IPS DF 4.7 (cell line): ENCODE measurements around the gene METTL22.
A peak's percentile ranks its signal among the peaks of the same experiment; 100 is the strongest.
"Not testable (repeated sequence)": the region's sequence is repeated elsewhere in the genome, so short reads cannot be mapped to it uniquely, and the experiment has no call there.

Experiments
- DNase-seq: peaks from one replicate; pipeline ENCODE4 v3.0.0-alpha.2; 2013; ENCODE audit warnings: low spot score; ENCODE audit errors: extremely low read depth

METTL22 gene

DNA sequence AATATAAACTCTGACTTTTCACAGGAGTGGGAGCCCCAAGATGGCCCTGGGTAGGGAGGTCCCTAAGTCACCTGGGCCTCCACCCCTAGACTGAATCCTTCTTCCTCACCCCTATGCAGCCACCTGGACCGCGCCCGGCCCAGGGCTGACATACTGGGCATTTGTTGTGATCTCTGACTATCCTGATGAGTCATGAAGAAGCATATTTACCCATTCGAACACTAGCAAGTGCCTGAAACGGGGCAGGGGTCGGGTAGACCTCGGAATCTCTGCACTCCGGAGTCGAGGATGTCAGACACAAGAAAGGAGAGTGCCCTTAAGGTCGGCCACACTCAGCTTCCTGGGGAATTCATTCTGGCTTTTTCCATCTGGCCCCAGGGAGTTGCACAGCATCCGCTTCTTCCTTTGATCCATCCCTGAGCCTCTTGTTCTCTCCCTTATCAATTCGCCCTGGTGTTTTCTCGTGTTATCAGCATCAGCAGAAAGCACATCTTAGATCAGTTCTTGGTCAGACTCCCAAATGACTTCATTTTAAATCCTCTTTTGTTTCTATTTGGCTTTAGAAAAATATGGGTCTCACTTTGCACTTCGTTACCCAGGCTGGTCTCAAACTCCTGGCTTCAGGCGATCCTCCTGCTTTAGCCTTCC, 10.4 kb downstream of the METTL22 start:
- no peak for DNase-seq

DNA sequence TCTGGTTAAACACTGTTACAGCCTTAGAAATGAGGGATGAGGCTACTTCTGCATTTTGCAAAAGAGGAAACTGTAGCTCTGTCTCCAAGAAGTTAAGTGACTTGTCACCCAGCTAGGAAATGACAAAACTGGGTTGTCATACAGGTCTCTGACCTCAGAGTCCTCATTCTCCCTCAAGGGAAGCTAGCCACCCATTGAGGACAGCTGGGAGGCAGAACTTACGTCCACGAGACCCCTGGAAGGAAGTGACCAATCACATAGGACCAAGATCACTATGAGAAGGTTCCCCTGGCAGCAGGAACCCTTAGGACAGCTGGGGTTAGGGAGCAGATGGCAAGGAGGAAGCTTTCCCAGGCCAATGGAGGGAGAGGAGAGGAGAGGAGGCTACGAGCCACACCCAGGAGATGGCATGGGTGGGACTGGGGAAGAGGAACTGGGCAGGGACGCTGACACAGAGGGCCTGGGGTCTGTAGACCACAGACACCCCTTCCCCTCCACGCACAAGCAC, 11.2 kb downstream of the METTL22 start:
- DNase-seq: no peak

DNA sequence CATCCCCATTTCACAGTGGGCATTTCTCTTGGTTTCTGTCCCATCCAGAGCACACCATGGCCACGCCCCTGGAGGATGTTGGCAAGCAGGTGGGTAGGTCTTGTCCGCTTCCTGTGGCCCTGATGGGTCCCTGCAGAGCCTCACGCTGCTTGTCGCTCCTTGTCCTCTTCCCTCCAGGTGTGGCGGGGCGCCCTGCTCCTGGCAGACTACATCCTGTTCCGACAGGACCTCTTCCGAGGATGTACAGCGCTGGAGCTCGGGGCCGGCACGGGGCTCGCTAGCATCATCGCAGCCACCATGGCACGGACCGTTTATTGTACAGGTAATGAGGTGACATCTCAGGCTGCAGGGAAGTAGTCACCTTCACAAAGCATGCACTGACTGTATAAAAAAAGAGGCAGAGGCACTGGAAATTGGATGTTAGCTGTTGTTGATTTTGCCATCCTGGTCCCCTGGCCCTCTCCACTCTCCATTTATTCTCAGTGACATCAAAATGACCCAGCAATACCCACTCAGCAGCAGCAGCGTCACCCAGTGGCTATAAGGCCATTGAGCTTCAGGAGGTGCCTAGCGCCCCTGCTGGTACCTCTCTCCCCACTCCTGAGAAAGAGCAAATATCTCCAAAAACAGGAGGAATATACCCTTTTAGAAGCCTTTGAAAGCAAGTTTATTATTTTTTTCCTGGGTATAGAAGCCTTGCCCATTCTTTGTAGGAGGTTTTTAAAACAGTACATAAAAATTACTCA, 13.7 kb downstream of the METTL22 start:
- DNase-seq: peak; percentile 44

DNA sequence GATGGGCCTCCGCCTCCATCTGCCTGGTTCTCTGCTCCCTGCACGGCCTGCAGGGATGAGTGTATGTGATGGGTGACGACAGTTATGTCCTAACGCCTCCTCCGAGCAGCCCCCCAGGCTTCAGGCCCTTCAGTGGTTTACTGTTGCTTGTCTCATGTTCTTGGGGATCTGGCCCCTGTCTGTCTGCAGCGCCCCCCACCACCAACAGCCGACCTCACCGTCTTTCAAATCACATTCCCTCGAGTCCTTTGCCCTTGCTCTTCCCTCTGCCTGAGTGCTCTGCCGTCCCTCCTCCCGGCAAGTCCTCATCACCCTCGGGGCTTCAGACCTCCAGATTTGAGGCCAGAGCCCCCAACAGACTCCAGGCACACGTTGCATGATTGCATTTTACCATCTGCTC, 18.2 kb downstream of the METTL22 start:
- no peak for DNase-seq

DNA sequence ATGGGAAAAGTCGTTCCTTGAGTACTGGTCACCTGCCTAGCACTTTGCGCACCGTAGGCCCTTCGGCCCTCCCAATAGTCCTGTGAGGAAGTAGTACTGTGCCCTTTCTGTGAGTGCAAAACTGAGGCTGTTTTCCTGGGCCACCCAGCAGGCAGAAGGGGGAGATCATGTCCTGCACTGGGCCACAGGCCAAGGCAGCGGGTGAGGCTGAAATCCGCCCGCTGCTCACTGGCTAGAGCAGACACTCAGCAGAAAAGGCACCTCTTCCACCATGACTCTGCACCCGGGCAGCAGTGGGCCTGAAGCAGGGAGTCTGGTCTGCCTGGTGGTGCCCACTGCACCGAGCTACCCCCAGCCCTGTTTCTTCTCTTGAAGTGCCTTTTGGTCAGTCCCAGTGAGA, 20.2 kb downstream of the METTL22 start:
- no peak for DNase-seq

DNA sequence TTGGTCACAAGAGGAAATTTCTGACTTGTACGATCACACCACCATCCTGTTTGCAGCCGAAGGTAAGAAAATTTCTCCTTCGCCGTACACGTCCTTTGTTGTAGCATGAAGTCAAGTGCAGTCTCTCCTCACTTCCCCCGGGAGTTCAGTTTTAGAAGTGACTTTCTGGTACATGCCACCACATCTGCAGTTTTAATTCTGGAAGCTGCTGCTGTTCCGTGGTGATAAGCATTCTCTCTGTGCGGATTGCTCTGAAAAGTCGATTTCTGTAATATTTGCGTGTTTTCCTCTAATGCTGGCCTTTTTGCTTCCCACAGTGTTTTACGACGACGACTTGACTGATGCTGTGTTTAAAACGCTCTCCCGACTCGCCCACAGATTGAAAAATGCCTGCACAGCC, 20.6 kb downstream of the METTL22 start:
- DNase-seq: no peak

DNA sequence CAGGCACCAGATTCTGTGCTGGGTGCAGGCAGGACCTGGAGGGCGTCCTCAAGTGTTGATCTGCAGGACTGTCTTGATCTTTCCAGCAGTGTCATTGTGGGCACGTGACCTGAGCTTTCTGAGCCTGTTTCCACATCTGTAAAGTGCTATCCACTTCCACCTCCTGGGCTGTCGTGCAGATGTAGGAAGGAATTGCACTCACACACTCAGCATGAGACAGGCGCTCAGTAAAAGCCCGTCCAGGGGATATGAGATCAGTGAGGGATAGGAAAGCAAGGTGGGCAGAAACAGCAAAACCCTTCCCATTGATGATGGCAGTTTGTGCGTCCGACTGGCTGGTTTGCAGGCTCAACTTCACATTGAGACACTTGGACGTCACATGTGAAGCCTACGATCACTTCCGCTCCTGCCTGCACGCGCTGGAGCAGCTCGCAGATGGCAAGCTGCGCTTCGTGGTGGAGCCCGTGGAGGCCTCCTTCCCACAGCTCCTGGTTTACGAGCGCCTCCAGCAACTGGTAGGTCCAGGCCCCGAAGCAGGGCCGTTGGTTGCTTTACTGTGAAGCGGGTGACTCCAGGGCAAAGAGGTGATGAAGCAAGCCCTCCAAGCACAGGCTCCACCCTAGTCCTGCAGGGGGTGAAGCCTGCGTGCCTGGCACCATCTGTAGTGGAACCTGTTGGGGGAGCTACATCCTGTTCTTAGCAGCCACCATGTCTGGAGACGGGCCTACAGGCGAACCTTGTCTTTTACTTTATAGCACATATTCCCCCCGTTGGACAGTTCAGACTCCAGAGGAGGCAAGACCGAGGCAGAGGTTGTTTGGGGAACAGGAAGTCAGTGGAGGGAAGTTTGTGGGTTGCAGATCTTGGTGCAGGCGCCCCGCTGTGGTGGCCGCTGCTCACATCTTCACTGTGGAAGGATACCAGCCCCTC, 23.0 kb downstream of the METTL22 start:
- no peak for DNase-seq

DNA sequence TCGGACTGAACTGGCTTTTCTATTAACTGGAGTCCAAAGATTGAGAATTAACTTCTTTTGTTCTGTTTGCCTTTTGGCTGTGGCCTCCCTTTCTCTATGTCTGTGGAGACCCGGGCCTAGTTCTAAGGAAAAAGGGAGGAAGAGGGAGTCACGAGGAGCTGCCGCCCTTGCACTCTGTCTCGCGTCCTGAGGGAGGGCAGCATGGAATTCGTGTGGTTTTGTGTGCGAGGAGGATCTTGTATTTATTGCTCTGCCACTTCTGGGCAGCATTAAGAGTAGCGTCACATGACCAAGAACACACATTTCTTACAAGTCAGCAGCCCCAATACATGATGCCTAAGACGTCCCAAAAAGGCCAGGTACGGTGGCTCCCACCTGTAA, 23.6 kb downstream of the METTL22 start:
- no peak for DNase-seq

DNA sequence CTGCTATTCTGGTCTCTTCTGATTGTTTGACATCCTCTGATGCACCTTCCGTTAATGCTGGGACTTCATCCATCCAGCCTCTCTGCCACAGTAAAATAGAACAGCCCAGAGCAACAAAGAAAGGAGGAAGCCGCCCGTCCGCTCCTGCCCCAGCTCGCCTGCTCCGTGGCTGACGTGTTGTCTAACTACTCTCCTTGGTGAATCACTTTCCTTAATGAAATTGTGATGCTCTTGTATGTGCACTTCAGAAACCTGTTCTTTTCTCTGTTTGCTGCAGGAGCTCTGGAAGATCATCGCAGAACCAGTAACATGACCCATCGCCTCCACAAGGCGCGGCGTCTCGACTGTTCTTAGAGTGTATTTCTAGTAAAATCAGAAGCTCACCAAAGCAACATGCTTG, 24.3 kb downstream of the METTL22 start:
- no peak for DNase-seq

DNA sequence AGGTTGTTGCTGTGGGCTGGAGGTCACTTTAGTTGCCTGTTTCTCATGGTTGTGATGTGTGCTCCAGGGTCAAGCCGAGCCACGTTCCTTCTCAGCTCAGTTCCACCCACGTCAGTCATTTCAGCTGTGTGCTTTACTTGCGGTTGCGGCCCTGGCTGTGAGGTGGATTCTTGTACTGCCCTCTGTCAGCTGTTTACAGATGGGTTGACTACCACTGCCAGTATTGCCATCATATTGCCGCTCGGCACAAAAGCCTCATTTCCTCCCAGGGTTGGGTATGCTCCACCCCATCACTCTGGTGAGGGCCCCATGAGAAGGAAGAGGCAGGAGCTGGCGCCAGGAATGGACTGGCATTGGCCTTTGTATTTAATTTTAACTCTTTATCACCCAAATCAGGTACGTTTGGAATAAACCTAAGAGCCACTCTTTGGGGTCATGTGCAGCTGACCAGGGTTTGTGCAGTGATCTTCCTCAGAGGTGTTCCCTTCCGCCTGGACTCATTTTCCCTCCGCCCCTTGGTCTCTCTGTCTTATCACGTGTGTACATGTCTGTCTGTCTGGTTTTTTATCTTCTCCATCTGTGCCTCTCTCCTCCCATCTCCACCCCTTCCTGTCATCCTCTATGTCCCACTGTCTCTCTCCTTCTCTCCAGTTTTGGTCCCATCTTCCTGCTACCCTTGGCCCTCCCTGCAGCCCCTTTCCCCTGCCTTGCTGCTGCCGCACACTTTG, 25.0 kb downstream of the METTL22 start:
- no peak for DNase-seq

DNA sequence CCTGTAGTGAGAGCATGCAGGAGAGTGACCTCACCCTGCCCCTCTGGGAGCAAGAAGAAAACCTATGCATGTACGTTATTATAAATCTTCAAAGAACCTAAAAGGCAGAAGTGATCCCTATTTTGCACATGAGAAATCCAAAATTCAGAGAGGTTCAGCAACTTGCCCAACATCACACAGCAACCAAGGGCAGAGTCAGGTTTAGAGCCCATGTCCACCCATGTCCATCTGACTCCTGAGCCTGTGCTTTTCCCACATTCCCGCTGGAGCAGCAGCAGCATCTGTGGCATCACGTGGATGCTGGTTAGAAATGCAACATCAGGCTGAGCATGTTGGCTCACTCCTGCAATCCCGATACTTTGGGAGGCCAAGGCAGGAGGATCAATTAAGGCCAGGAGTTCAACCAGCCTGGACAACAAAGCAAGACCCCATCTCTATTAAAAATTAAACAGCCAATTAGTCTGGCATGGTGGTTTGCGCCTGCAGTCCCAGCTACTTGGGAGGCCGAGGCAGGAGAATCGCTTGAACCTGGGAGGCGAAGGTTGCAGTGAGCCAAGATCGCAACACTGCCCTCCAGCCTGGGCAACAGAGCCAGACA, 26.3 kb downstream of the METTL22 start:
- DNase-seq: no peak

DNA sequence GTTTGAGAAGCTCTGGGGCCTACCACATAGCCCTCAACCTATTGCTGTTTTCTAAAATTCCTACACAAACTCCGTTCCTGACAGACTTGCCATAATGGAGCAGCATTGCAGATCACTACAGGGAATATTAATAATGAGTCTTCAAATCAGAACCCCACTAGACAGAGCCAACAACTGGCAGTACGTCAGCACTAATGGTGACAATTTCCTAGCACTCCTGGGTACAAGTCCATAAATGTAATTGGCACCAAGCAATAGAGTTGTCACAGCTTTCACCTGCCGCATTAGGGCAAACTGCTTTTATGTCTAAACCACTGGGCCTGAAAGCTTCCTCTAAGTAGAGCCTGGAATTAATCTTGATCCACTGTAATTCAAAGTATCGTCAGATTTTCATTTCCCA, 27.4 kb downstream of the METTL22 start:
- no peak for DNase-seq

DNA sequence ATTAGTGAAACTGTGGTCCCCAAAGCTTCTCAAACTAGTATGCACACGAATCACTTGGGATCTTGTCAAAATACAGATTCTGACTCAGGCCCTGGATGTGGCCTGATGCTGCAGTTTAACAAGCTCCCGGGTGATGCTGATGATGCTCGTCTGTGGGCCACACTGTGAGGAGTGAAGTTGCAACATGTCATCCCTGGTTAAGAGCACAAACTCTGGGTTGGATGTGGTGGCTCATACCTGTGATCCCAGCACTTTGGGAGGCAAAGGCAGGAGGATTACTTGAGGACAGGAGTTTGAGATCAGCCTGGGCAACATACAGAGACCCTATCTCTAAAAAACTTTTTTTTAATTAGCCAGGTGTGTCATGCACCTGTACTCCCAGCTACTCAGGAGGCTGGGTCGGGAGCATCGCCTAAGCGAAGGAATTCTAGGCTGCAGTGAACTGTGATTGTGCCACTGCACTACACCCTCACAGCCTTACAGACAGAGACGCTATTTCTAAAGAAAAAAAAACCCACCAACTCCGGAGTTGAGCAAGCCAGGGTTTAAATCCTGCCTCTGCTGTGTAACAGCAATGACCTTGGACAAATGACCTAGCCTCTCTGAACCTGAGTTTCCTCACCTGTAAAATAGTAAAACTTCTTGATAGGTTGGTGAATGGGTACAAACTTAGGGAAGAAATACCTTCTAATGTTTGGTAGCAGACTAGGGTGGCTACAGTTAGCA, 28.5 kb downstream of the METTL22 start:
- no peak for DNase-seq

DNA sequence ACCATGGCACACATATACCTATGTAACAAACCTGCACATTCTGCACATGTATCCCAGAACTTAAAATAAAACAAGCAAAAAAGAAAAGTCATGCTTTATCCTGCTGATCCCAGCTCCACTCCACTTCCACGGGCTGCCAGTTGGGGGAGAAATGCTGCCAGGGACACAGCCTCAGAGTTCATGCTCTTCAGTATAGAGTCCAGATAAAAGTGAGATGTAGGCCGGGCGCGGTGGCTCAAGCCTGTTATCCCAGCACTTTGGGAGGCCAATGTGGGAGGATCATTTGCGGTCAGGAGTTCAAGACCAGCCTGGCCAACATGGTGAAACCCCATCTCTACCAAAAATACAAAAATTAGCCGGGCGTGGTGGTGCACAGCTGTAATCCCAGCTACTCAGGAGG, 30.5 kb downstream of the METTL22 start:
- not testable (repeated sequence) for DNase-seq

DNA sequence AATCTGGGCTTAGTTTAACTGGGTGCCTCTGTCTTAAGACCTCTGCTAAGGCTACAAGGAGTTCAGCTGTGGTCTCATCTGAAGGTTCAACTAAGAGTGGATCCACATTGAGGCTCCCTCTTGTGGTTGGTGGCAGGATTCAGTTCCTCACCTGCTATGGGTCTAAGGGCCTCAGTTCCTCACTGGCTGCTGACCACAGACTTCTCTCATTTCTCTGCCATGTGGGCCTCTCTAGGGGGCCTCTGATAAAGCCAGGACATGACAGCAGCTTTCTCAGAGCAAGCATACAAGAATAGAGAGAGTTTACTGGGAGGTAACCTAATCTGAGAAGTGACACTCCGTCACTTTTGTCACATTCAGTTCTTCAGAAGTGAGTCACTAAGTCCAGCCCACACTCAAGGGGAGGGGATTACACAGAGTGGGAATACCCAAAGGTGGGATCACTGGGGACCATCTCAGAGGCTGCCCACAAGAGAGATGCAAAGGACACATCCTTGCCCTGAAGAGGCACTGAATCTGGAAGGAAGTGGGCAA, 33.8 kb downstream of the METTL22 start:
- no peak for DNase-seq

DNA sequence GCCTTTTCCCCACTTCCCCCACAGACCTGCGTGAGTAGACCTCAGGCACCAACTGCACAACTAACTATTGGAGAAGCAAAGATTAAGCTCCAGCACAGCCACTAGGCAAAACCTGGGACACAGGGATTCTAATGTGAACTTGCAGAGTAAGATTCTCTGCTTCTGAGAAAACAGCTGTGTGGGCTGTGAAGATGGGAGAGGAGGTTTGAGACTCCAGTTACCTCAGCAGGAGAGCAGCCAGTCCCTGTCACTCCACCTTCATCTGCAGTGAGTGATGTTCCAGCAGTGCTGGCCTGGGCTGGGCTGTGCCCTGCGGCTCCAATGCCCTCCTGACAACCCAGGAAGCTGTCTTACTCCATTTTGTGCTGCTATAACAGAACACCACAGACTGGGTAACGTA, 34.9 kb downstream of the METTL22 start:
- DNase-seq: no peak

DNA sequence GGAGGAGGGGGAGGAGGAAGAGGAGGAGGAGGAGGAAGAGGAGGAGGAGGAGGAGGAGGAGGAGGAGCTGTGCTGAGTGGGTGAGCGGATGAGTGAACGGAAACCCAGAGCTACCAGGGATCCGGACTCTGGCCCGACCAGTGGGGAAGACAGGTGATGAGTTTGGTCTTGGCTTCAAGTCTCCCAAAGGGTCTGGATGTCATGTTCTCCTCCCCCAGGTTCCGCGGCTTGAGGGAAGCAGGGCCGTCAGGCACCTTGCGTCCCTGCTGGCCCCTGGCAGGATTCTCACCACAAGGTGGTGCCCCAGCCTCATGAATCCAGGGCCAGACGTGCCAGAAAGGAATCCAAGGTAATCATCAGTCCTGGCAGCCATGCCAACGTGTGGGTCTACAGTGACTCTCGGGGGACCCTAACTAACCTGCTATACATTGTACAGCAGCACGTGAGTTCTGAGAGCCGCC, 39.4 kb downstream of the METTL22 start:
- DNase-seq: peak; percentile 76

DNA sequence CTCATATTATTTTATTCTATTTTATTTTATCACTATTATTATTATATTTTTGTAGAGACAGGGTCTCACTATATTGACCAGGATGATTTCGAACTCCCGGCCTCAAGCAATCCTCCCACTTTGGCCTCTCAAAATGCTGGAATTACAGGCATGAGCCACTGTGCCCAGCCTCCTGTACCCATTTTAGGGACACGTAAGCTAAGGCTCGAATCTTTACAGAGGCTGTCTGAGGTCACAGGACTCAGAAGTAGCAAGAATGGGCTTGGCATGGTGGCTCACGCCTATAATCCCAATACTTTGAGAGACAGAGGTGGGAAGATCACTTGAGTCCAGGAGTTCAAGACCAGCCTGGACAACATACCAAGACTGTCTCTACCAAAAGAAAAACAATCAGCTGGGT, 40.2 kb downstream of the METTL22 start:
- no peak for DNase-seq

DNA sequence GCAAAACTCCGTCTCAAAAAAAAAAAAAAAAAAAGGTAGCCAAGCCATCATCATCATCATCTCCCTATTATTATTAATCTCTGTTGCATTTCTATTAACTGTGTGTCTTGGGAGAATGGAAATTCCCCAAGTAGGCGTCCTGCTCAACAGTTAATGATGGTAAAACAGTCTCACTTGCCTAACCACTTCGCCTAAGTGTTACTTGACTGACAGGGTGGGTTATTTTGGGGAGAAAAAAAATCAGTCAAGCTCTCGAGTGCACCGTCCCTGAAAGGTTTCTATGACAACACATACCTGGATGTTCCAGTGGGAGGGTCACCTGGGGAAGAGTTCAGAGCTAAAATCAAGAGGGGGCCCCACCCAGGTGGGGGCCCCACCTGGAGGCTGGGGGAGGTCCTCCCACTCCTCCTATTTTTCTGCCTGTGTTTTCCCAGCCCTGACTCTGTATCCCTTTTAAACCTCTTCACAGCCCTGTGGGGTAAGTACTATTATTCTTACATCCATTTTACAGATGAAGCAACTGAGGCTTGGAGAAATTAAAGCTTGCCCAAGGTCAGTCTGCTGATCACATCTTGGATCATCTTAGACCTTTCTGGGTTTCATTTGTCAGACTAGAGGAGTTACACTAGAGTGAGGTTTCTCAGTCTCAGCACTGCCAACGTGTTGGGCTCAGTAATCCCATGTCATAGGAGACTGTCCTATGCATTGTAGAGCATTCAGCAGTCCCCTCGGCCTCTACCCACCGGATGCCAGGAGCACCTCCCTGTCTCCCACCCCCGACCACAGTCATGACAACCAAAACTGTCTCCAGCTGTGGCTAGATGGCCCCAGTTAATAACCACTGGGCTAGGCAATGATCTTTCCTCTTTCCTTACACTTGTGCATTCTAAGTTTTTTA, 41.9 kb downstream of the METTL22 start:
- DNase-seq: no peak
